ENCODE data around the gene TMEM245.

DNA sequence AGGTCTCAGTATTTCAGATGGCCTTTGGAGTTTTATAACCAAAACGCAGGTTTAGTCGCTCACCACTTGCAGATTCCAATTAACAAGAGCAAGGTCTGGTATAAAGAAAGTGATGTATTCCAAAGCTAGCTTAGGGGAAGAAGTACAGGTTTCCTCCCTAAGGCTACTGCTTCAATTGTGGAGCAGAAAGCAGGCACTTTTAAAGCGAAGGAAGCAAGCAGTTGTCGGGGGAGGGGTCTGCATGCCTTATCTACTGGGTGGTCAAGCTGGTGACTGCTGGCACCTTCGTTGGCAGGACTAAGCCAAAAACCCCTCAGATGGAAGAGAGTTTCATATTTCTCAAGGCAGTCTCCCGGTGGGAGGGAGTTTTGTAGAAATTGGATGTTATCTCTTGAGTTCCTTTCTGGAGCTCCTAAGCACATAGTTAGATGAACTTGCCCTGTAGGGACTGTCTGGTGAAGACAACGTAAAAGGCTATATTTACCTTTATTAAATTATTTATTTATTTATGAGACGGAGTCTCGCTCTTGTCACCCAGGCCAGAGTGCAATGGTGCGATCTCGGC lies 1.6 kb upstream of the TMEM245 start:
- TF ChIP-seq EZH2 (IDR thresholded peaks at IDR 0.05; ENCODE audit: insufficient read depth, poor library complexity, severe bottlenecking) (no peak), EZH2phosphoT487 (IDR thresholded peaks at IDR 0.05; ENCODE audit: insufficient read depth, low read depth) (no peak)

Data from GM23248 (cell line).